22Rv1 (cell line): ENCODE data around the gene ATP13A1.
"Not testable (repeated sequence)": the region's sequence is repeated elsewhere in the genome, so short reads cannot be mapped to it uniquely, and the experiment has no call there.

Experiments
- H3K27ac ChIP-seq: fragments of 450-650 bp; 2 replicates; pipeline ENCODE4 v1.5.1; 2017
- CTCF ChIP-seq: fragments of 450-650 bp; IDR thresholded peaks from 2 replicates; pipeline ENCODE4 v1.5.1; 2017; ENCODE audit warnings: mild to moderate bottlenecking
- ZFX ChIP-seq: fragments of 450-650 bp; IDR thresholded peaks from 2 replicates; pipeline ENCODE4 v1.6.1; 2017; ENCODE audit warnings: antibody characterized with exemption, borderline replicate concordance

The ATP13A1 gene

GRCh38 chr19:19674315-19674714 is 10.8 kb upstream of the ATP13A1 start:
- TF ChIP-seq CTCF: no peak
- TF ChIP-seq ZFX: no peak
- H3K27ac ChIP-seq: no peak overlapping the region

GRCh38 chr19:19672816-19673215 is 9.3 kb upstream of the ATP13A1 start:
- TF ChIP-seq CTCF (no peak), ZFX (no peak)
- H3K27ac ChIP-seq: no peak overlapping the region

- TF ChIP-seq ZFX: no peak
- no peak overlapping the region for H3K27ac ChIP-seq
These were observed 6.6 kb upstream of the ATP13A1 start for GRCh38 chr19:19670070-19670551.

GRCh38 chr19:19668230-19669012 is 4.9 kb upstream of the ATP13A1 start, which contains the start of gene ZNF101:
Gene ZNF101, plus strand, starts transcription at chr19:19668839. Its CDS starts 125 bp downstream, at chr19:19668964.
- H3K27ac ChIP-seq: peak within 1 kb of the TSS; percentile 59
- no peak for TF ChIP-seq CTCF

GRCh38 chr19:19665420-19665948 is 2.0 kb upstream of the ATP13A1 start:
- not testable (repeated sequence) for H3K27ac ChIP-seq

GRCh38 chr19:19662871-19663255 is 613 bp downstream of the ATP13A1 start:
- H3K27ac ChIP-seq: peak overlapping the region; percentile 84
- TF ChIP-seq ZFX (no peak), CTCF (no peak)

GRCh38 chr19:19662344-19662743 is 1.1 kb downstream of the ATP13A1 start:
- TF ChIP-seq CTCF (no peak), ZFX (no peak)
- H3K27ac ChIP-seq: peak overlapping the region; percentile 84

- no peak overlapping the region for H3K27ac ChIP-seq
- no peak for TF ChIP-seq CTCF
- TF ChIP-seq ZFX: no peak
These were observed 1.7 kb downstream of the ATP13A1 start for GRCh38 chr19:19661675-19662251.
